Smooth muscle cell (in vitro differentiated cells): ENCODE data around the gene LYRM4. TPM values are rescaled to one million over a fixed set of nuclear protein-coding genes. Genes with fewer than 3 reads are reported as not detected.

Experiments
- DNase-seq: peaks from one replicate; lab custom pipeline; 2025; ENCODE audit not compliant: unreplicated experiment; lab: John Stamatoyannopoulos, UW
- H2AFZ ChIP-seq: fragments of 200-600 bp; sonication (generic); 2 replicates; pipeline ENCODE4 v1.6.0; 2016; ENCODE audit warnings: antibody characterized with exemption, low read depth, mild to moderate bottlenecking
- H3F3A ChIP-seq: fragments of 200-600 bp; sonication (generic); 2 replicates; pipeline ENCODE4 v1.6.0; 2017; ENCODE audit warnings: antibody characterized with exemption, low read depth
- H3K27ac ChIP-seq: fragments of 200-600 bp; sonication (generic); 2 replicates; pipeline ENCODE4 v1.5.1; 2016; ENCODE audit warnings: low read depth, mild to moderate bottlenecking
- H3K27me3 ChIP-seq: fragments of 200-600 bp; sonication (generic); 2 replicates; pipeline ENCODE4 v1.6.1; 2016; ENCODE audit warnings: low read depth, mild to moderate bottlenecking
- H3K36me3 ChIP-seq: fragments of 200-600 bp; sonication (generic); 2 replicates; pipeline ENCODE4 v1.5.1; 2016; ENCODE audit warnings: low read depth
- H3K4me1 ChIP-seq: fragments of 200-600 bp; sonication (generic); 2 replicates; pipeline ENCODE4 v1.5.1; 2016; ENCODE audit warnings: low read depth
- H3K4me2 ChIP-seq: fragments of 200-600 bp; sonication (generic); 2 replicates; pipeline ENCODE4 v1.6.0; 2016; ENCODE audit warnings: mild to moderate bottlenecking
- H3K4me3 ChIP-seq: fragments of 200-600 bp; sonication (generic); 2 replicates; pipeline ENCODE4 v1.5.1; 2016; ENCODE audit warnings: mild to moderate bottlenecking
- H3K79me2 ChIP-seq: fragments of 200-600 bp; sonication (generic); 2 replicates; pipeline ENCODE4 v1.6.0; 2016; ENCODE audit warnings: low read depth, mild to moderate bottlenecking
- H3K9ac ChIP-seq: fragments of 200-600 bp; sonication (generic); 2 replicates; pipeline ENCODE4 v1.6.0; 2016; ENCODE audit warnings: low read depth
- H3K9me3 ChIP-seq: fragments of 200-600 bp; sonication (generic); replicated peaks from 2 replicates; pipeline ENCODE4 v1.5.1; 2016; ENCODE audit warnings: low read depth
- H4K20me1 ChIP-seq: fragments of 200-600 bp; sonication (generic); 2 replicates; pipeline ENCODE4 v1.6.0; 2016; ENCODE audit warnings: low read depth
- CTCF ChIP-seq: fragments of 200-600 bp; sonication (generic); IDR thresholded peaks from 2 replicates; pipeline ENCODE4 v1.5.1; 2017; ENCODE audit warnings: borderline replicate concordance, mild to moderate bottlenecking, antibody characterized with exemption; ENCODE audit not compliant: insufficient read depth, poor library complexity, severe bottlenecking
- WGBS: methylation state at CpG from one replicate; pipeline ENCODE4 v1.1.7; 2016; ENCODE audit warnings: low lambda C conversion rate; 5-methylcytosine and 5-hydroxymethylcytosine counted together
- polyA plus RNA-seq: library from polyadenylated mRNA; unstranded; fragments of >200 nt; fragmentation: Nextera tagmentation; extraction: Ambion mirVana; gene quantifications from 2 replicates; pipeline ENCODE4 v1.2.1, GENCODE V29; 2016
- total RNA-seq: library from RNA; depleted of rRNA; stranded (reverse); fragments of >200 nt; gene quantifications from 2 replicates; pipeline ENCODE4 v1.2.3, GENCODE V29; 2014

The LYRM4 gene
- total and polyA plus RNA-seq, 2 experiments from 2014 or later = 26.1 to 27.1 TPM

GRCh38 chr6:5201271-5201670 is 59.5 kb downstream of the LYRM4 start:
- Histone ChIP-seq H4K20me1 (no peaks in the 10 kb centered on the region), H3F3A (no peaks in the 10 kb centered on the region), H3K36me3 (no peaks in the 10 kb centered on the region), H3K9me3 (no peaks in the 10 kb centered on the region), H3K27ac (no peak overlapping the region), H3K27me3 (no peaks in the 10 kb centered on the region), H3K9ac (no peak overlapping the region), H3K4me1 (peaks cover 14% of the 10 kb centered on the region), H3K4me2 (no peak overlapping the region), H2AFZ (no peak overlapping the region), H3K4me3 (no peak overlapping the region), H3K79me2 (no peaks in the 10 kb centered on the region)
- TF ChIP-seq CTCF = no peak
- WGBS = 90% methylated on average over 5 of the region's 5 CpGs
- no peak for DNase-seq

- no peak for DNase-seq
- H3K79me2 ChIP-seq = no peaks in the 10 kb centered on the region
- no peak overlapping the region for H3K4me2 ChIP-seq
- no peak overlapping the region for H3K4me3 ChIP-seq
- no peak for TF ChIP-seq CTCF
- H3K9ac ChIP-seq = no peak overlapping the region
- H3K4me1 ChIP-seq = peaks cover under 1% of the 10 kb centered on the region
- H3K27ac ChIP-seq = no peak overlapping the region
- no peak overlapping the region for H2AFZ ChIP-seq
- no peaks in the 10 kb centered on the region for H3K27me3 ChIP-seq
- no peaks in the 10 kb centered on the region for H3K36me3 ChIP-seq
- H3F3A ChIP-seq = no peaks in the 10 kb centered on the region
- no peaks in the 10 kb centered on the region for H3K9me3 ChIP-seq
- no peaks in the 10 kb centered on the region for H4K20me1 ChIP-seq
These were observed 61.0 kb downstream of the LYRM4 start for GRCh38 chr6:5199702-5200101.

- H3K36me3 ChIP-seq = no peaks in the 10 kb centered on the region
- H3K4me1 ChIP-seq = no peaks in the 10 kb centered on the region
- no peaks in the 10 kb centered on the region for H3K79me2 ChIP-seq
- no peak overlapping the region for H3K27ac ChIP-seq
- H3K27me3 ChIP-seq = no peaks in the 10 kb centered on the region
- no peak overlapping the region for H3K4me2 ChIP-seq
- no peak overlapping the region for H3K9ac ChIP-seq
- no peak overlapping the region for H3K4me3 ChIP-seq
- H2AFZ ChIP-seq = no peak overlapping the region
- TF ChIP-seq CTCF = no peak
- no peak for DNase-seq
- H4K20me1 ChIP-seq = no peaks in the 10 kb centered on the region
- H3F3A ChIP-seq = no peaks in the 10 kb centered on the region
- H3K9me3 ChIP-seq = no peaks in the 10 kb centered on the region
- WGBS = 91% methylated on average over 2 of the region's 2 CpGs
These were observed 61.5 kb downstream of the LYRM4 start for GRCh38 chr6:5199283-5199682.

DNA sequence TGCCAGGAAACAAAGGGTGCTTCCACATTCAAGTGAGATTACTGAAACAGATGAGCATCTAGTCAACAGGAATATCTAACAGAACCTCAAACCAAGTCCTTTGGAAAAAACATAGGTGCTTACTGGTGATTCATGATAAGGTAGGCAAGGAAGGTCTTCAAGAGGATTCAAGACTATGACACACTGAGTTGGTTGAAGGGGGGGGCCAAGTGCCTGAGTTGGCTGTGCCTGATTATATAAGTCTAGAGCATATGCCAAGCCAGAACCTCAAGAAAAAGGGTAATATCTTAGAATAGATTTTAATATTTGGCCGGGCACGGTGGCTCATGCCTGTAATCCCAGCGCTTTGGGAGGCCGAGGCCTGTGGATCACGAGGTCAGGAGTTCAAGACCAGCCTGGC is 63.7 kb downstream of the LYRM4 start:
- Histone ChIP-seq H2AFZ (no peak overlapping the region), H3K9me3 (no peaks in the 10 kb centered on the region), H3K79me2 (no peaks in the 10 kb centered on the region), H3K4me1 (no peaks in the 10 kb centered on the region), H3K4me3 (no peak overlapping the region), H3F3A (peaks cover 3% of the 10 kb centered on the region), H4K20me1 (no peaks in the 10 kb centered on the region), H3K27ac (no peak overlapping the region), H3K9ac (no peak overlapping the region), H3K27me3 (no peaks in the 10 kb centered on the region), H3K36me3 (no peaks in the 10 kb centered on the region), H3K4me2 (no peak overlapping the region)
- no peak for DNase-seq
- TF ChIP-seq CTCF = no peak
- WGBS = 97% methylated on average over 5 of the region's 5 CpGs
